Measurements from ENCODE around the gene ZNF648.
"Not testable (repeated sequence)": the region's sequence is repeated elsewhere in the genome, so short reads cannot be mapped to it uniquely, and the experiment has no call there.

ZNF648 gene

DNA sequence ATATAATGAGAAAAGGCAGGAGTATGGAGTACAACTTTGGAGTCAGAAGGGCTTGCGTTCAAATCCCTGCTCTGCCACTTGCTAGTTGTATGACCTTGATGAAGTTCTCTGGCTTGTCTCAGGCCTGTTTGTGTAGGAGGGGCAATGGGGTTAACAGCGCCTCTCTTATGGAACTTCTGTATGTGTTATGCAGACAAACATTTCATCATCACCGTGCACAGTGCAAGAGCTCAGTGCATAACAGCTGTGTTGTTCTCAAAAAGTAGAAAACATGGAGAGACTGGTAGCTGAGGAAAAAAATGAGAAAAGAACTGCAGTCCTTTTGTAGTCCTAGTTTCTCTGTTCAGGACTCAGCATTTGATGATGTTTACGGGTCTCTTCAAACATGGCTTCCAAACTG is 10.4 kb upstream of the ZNF648 start:
- DNase-seq (ENCODE audit: low read depth in 3 of 3) = no peak

DNA sequence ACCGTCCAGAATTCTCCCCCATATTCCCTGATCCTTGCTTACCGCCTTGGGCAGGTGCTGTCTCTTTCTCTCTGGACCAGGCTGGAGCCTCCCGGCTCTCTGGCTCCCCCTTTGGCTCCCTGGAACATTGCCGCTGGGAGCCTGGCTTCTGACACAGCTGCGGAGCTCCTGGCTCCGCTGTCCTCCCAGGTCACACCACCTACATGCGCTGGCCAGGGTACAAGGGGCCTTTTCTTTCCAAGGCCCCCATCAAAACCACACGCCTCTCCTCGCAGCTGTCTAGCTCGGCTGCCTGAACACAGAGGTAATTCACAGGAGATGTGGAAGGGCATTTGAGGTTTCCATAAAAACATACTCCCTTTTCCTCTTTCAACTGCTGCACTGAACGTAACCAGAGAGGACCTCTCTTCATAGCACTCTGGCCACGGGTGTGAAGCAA is 7.5 kb upstream of the ZNF648 start:
- peak in 1 of 3 donors; percentile 26 for DNase-seq (ENCODE audit: low read depth in 3 of 3)

DNA sequence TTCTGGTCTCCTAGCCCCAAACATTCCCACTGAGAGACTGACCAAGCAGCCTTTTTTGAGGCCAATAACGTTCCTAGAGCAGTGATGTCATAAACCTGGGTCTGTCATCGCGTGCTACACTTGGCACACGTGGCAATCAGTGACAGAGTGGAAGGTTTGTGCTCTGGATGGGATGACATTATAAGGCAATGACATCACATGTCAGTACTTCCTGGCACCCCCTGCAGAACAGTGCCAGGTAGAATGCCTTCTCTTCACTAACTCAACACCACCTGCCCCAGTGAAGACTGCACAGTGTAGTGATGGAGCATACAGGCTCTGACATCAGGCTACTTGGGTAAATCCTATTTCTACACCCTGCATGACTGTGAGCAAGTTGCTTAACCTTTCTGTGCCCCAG is 5.4 kb upstream of the ZNF648 start:
- no peak for DNase-seq (ENCODE audit: low read depth in 3 of 3)

DNA sequence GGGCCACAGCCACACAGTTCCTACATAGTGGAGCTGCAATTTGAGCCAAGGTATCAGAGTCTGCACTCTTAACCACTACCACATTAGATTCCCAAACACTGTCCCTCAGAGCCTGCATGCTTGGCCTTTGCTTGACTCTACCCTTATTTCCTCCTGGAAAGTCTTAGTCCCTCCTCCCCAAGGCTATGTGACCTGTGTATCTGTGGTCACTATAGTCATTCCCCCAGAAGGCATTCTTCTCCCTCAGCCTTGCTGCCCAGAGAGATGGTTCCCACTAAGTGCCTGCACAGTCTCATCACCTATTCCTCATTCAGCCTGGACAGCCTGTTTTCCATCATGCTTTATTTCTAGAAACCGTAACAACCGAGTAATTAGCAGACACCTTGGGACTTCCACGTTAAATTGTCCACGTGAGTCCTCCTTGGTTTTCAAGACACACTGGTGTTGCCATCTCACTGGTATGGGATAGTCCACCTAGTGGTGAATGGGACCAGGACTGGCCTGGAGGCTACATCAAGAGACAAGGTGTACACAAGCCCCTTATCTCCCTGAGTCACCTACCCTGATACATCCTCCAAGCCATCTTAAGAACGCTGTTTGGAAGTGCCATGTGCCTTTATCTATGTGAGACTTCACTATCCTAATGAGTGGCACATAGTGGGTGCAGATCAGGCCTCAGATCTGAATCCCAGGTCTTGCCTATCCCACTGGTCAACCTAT is 3.8 kb upstream of the ZNF648 start:
- DNase-seq (ENCODE audit: low read depth in 3 of 3) = no peak

GRCh38 chr1:182064611-182065010 is 3.1 kb upstream of the ZNF648 start:
- DNase-seq (ENCODE audit: low read depth in 3 of 3) = no peak

GRCh38 chr1:182062223-182062622 is 711 bp upstream of the ZNF648 start:
- no peak for DNase-seq (ENCODE audit: low read depth in 3 of 3)

DNA sequence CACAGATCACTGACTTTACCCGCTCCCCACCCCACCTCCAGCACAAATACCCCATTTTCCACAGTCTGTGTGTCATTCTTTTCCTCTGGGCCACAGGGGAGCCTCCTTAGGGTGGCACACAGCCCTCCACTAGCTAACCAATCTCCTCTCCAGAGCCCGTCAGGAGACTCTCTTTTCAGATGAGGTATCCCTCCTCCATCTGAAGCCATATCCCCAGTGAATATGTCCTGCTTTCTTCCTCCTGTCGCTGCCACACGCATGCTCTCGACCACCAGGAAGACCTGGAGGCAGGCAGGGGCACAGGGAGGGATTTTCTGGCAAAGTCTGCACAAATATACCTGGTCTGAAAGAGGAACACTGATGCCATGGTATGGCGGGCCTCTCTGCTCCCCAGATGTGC is 635 bp downstream of the ZNF648 start:
- DNase-seq (ENCODE audit: low read depth in 3 of 3) = no peak

DNA sequence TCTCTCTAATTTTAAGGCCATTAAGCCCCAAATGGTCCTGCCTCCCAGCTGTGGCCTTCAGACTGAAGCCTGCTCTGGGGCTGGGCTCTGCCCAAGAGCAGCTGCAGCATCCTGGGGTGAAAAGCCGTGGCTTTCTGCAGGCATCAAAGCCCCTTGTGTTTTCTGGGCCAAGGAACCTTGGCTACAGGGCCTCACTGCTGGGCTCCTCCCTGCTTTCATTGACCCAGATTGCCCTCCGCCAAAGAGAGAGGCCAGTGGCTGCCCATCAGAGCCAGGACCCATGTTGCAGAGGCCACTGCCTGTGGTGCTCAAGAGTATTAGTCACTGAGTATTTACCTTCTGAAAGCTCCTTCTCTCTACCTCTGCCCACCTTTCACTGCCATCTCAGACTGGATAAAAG is 1.6 kb downstream of the ZNF648 start:
- no peak for DNase-seq (ENCODE audit: low read depth in 3 of 3)

DNA sequence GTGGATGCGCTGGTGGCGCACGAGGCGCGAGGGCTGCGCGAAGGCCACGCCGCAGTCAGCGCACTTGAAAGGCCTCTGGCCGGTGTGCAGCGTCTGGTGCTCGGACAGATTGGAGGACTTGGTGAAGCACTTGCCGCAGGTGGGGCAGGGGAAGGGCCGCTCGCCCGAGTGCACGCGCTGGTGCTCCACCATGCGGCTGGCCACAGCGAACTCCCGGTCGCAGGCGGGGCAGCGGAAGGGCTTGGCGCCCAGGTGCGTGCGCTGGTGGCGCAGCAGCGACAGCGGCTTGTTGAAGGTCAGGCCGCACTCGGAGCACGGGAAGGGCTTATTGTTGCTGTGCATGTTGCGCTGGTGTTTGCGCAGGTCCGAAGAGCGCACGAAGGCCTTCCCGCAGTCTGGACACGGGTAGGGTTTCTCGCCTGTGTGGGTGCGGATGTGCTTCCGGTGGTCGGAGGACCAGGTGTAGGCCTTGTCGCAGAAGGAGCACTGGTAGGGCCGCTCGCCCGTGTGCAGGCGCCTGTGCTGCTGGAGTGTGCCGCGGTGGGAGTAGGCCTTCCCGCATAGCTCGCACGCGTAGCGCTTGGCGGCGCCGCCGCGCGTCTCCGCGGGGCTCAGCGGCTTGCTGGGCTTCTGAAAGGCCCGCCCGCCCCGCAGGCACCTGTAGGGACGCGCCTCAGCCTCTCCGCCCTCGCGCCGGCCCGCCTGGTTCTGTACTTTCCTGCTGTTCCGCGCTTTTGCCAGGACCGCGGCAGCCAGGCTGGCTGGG is 4.7 kb downstream of the ZNF648 start:
- no peak for DNase-seq (ENCODE audit: low read depth in 3 of 3)

DNA sequence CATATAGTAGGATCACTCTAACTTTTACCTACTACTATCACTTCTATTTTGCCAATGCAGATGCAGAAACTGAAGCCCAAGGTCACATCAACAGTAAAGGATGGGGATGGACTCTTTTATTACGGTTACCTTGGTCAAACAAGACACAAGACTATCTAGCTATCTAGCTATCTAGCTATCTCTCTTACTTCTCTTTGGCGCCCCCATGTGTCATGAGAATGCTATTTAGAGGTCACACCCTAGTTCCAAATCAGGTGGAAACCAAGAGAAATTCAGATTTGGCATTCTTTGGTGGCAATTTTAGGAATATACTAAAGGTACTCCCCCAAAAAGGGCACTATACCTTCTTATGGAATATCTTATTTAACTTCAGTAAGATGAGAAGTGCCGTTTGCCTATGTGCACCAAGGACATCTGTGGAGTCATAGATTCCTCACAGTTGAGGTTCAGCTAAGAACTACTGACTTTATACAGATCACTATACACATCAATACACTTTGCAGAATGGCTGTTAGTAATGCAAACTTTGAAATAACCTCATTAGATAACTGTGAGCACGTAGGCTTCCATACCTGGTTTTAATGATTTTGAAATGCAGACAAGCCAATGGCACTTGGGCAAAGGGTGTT is 6.7 kb downstream of the ZNF648 start:
- peak in 2 of 3 donors; percentile 29 to 65 for DNase-seq (ENCODE audit: low read depth in 3 of 3)

GRCh38 chr1:182052355-182052754 is 9.2 kb downstream of the ZNF648 start:
- DNase-seq (ENCODE audit: low read depth in 3 of 3) = no peak

DNA sequence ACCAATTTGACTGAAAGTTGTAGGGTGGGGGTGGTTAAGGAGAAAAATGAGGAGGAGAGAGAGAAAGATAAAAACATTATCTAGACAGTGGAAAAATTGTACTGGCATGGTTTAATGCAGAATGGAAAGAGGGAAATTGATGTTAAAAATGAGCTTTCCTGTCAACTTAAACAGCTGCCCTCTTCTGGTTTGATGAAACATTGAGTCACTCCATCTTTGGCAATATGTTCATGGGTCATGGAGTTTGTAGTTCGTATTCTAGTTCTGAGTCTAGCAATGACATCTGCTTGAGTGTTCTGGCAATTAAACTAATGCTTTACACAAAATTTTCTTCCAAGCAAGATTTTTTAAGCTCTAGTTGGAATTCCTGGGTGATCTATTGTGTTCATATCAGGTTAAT is 9.6 kb downstream of the ZNF648 start:
- no peak for DNase-seq (ENCODE audit: low read depth in 3 of 3)

DNA sequence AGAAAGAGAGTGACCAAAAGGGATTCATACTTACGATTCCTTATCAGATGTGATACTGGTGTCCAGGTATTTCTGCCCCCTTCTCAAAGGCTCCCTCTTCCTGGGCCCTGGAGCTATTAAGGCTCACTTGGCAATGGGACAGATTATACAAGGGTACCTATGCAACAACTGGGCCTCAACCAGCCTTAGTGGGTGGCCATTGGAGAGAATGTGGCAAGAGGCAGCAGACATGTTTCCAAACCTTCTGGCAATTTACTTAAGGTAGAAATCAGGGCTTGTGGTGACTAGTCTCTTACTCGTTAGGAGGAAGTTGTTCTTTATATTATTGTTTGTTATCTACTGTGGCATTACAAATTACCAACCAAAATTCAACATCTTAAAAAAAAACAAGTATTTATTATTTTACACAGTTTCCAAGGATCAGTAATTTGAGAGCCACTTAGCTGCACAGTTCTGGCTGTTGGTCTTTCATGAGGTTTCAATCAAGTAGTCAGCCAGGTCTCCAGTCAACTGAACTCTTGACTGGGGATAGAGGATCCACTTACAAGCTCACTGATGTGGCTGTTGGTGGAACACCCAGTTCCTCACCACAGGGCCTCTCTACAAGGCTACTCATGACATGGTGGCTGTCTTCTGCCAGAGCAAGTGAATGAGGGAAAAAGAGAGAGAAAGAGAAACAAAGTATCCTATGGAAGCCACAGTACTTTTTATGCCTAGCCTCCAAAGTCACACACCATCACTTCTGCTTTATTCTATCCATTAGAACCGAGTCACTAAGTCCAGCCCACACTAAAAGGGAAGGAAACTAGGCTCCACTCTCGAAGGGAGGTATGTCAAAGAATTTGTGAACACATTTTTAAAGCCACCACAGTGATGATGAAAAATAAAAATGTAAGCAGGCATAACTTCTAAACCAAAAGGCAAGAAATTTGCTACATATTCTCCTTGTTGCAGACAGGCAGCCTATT is 10.7 kb downstream of the ZNF648 start:
- DNase-seq (ENCODE audit: low read depth in 3 of 3) = no peak

DNA sequence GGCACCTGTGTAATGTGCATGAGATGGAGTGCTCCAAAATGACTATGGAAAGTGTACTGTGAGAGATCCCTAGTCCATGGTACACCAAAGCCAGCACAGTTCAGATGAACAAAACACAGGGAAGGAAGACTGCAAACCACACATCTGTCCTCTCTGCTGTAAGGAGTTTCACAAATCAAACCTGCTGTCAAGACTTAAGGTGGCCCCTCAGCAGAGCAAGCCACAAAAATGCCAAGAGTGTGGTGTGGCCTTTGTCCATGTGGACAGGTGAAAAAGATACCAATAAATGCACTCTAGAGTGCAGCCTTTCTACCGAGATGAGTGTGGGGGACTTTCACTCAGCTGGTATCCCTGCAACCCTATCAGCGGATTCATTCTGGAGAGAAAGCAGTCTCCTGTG is 12.9 kb downstream of the ZNF648 start:
- no peak for DNase-seq (ENCODE audit: low read depth in 3 of 3)

DNA sequence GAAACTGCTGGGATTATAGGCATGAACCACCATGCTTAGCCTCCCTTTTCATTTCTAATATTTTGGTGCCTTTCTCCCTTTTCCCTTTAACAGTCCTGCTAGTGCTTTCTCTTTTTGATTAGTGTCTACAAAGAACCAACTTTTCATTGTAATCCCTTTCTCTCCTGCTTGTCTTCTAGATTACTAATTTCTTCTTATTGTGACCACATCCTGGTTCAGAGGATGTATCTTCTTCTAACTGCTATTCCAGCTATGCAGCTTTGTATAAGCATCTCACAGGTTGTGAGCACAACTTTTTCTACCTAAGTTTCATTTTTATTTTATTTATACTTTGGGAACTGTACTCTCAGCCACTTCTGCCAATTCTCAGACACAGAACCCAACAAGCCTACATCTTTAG is 14.7 kb downstream of the ZNF648 start:
- no peak for DNase-seq (ENCODE audit: low read depth in 3 of 3)

- DNase-seq (ENCODE audit: low read depth in 3 of 3) = not testable (repeated sequence)
Measured at GRCh38 chr1:182045481-182045880, 16.0 kb downstream of the ZNF648 start.

DNA sequence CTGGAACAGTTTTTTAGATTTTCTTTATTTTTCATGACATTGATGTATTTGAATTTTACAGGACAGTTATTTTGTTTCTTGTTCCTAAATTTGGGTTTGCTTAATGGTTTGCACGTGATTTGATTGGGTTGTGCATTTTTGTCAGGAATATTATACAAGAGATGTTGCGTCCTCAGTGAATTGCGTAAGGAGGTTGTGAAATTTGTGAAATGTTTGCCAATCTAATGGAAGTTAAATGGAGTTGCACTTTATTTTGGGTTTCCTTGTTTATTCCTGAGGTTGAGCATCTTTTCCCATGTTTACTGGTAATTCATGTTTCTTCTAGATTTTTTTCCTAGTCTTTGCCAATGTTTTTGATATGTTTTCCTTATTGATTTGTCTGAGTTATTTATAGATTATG is 19.9 kb downstream of the ZNF648 start:
- DNase-seq (ENCODE audit: low read depth in 3 of 3) = no peak

GRCh38 chr1:182038220-182038619 is 23.3 kb downstream of the ZNF648 start:
- DNase-seq (ENCODE audit: low read depth in 3 of 3) = no peak

GRCh38 chr1:182035097-182035770 is 26.3 kb downstream of the ZNF648 start:
- DNase-seq (ENCODE audit: low read depth in 3 of 3) = no peak

DNA sequence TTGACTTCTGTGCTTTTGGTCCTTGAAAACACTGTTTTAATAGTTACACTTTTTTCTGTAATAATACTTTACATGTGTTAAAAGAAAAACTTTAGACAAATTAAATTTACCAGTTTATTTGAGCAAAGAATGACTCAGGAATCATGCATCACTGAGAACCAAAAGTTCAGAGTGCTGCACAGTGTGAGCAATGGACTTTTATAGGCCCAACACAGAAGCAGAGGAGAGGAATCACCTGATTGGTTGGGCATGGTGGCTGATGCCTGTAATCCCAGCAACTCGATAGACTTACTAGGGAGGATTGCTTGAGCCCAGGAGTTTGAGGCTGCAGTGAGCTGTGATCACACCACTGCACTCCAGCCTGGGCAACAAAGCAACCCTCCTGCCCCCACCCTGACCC is 29.3 kb downstream of the ZNF648 start:
- DNase-seq (ENCODE audit: low read depth in 3 of 3) = no peak
